HepG2 (cell line): Measurements from ENCODE around the gene LSR. TPM values are rescaled to one million over a fixed set of nuclear protein-coding genes. Genes with fewer than 3 reads are reported as not detected.
A peak's percentile ranks its signal among the peaks of the same experiment; 100 is the strongest.

ENCODE experiments used
- CTCF ChIP-seq: sonication (generic); formaldehyde crosslinking; IDR thresholded peaks from 2 replicates; pipeline ENCODE4 v1.5.0; 2020; ENCODE audit warnings: mild to moderate bottlenecking, missing genetic modification reagents, moderate library complexity
- GPN1 ChIP-seq: sonication (generic); formaldehyde crosslinking; IDR thresholded peaks from 2 replicates; pipeline ENCODE4 v1.5.1; 2020; ENCODE audit warnings: missing genetic modification reagents, borderline replicate concordance
- MXD4 ChIP-seq: IDR thresholded peaks from 2 replicates; pipeline ENCODE4 v1.6.1; 2016; ENCODE audit warnings: mild to moderate bottlenecking, missing biosample characterization, missing genetic modification reagents
- POLR2AphosphoS5 ChIP-seq: IDR thresholded peaks from 2 replicates; pipeline ENCODE4 v1.6.1; 2012; ENCODE audit warnings: low read depth, low read length
- SP5 ChIP-seq: IDR thresholded peaks from 2 replicates; pipeline ENCODE4 v1.6.1; 2016; ENCODE audit warnings: low read depth, borderline replicate concordance
- TEAD3 ChIP-seq: optimal IDR thresholded peaks from 2 replicates; pipeline ENCODE3; 2016; ENCODE audit warnings: borderline replicate concordance
- TSC22D2 ChIP-seq: sonication (generic); formaldehyde crosslinking; IDR thresholded peaks from 2 replicates; pipeline ENCODE4 v1.5.1; 2020; ENCODE audit warnings: missing genetic modification reagents, mild to moderate bottlenecking, borderline replicate concordance
- ZBTB7B ChIP-seq: sonication (generic); formaldehyde crosslinking; IDR thresholded peaks from 2 replicates; pipeline ENCODE4 v1.4.0; 2020; ENCODE audit warnings: missing genetic modification reagents
- ZNF296 ChIP-seq: sonication (generic); formaldehyde crosslinking; conservative IDR thresholded peaks from 2 replicates; pipeline ENCODE4 v1.5.0; 2020; ENCODE audit warnings: mild to moderate bottlenecking, missing genetic modification reagents
- ZNF691 ChIP-seq: sonication (generic); formaldehyde crosslinking; IDR thresholded peaks from 2 replicates; pipeline ENCODE4 v1.4.0; 2020; ENCODE audit warnings: missing genetic modification reagents, low read depth, mild to moderate bottlenecking, borderline replicate concordance
- ZNF746 ChIP-seq: sonication (generic); formaldehyde crosslinking; IDR thresholded peaks from 2 replicates; pipeline ENCODE4 v1.8.0; 2022; ENCODE audit warnings: mild to moderate bottlenecking, missing genetic modification reagents
- ZSCAN9 ChIP-seq: IDR thresholded peaks from 2 replicates; pipeline ENCODE4 v1.6.1; 2016; ENCODE audit warnings: borderline replicate concordance
- polyA plus RNA-seq, 8 experiments: library from polyadenylated mRNA; depleted of rRNA in 3 of 8; stranded (reverse) in 7 of 8; unstranded in 1 of 8; fragments of >200 nt; fragmentation: Illumina TruSeq in 4 of 8; extraction: Trizol in 4 of 8; gene quantifications; 2 replicates each; pipeline versions ENCODE4 v1.2.1 to v1.2.3, GENCODE V29; 2011 to 2016; ENCODE audit warnings: low read depth in 4 of 8, missing spikeins in 1 of 8, mixed read lengths in 1 of 8; ENCODE audit not compliant: insufficient read depth in 1 of 8
- total RNA-seq, 5 experiments: library from RNA; depleted of rRNA; stranded (reverse); fragments of >200 nt; fragmentation: Illumina TruSeq; extraction: Trizol; gene quantifications; 2 replicates each; pipeline ENCODE4 v1.2.3, GENCODE V29; 2016; ENCODE audit warnings: low read depth in 1 of 5
- TF ChIP-seq, protein P1 (sequence below): sonication (generic); formaldehyde crosslinking; conservative IDR thresholded peaks from 2 replicates; pipeline ENCODE4 v1.8.0; 2022; ENCODE audit warnings: mild to moderate bottlenecking, moderate library complexity, missing genetic modification reagents
- TF ChIP-seq, protein P2 (sequence below): sonication (generic); formaldehyde crosslinking; IDR thresholded peaks from 2 replicates; pipeline ENCODE4 v1.4.0; 2020; ENCODE audit warnings: missing genetic modification reagents
- TF ChIP-seq, protein P3 (sequence below): sonication (generic); formaldehyde crosslinking; IDR thresholded peaks from 2 replicates; pipeline ENCODE4 v1.4.0; 2020; ENCODE audit warnings: low read depth, missing genetic modification reagents

Gene LSR
- total and polyA plus RNA-seq, 2 of the 13 experiments (the other 11 are each of a cell fraction or from before 2014, with no cell fraction given): 29.2 to 79.2 TPM

DNA sequence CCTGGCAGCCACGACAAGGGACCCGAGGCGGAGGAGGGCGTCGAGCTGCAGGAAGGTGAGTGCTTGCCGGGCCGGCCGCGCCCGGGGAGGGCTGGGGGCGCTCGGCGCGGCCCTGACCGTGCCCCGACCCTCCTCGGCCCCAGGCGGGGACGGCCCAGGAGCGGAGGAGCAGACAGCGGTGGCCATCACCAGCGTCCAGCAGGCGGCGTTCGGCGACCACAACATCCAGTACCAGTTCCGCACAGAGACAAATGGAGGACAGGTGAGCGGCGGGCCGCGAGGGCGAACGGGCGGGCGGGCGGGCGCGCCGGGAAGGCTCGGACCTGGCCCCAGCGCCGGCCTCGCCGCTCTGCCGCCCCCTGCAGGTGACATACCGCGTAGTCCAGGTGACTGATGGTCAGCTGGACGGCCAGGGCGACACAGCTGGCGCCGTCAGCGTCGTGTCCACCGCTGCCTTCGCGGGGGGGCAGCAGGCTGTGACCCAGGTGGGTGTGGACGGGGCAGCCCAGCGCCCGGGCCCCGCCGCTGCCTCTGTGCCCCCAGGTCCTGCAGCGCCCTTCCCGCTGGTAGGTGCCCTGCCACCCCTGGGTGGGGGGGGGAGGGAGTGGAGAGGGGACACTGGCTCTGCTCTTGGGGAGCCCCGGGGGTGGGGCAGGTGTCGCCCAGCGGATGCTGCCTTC lies 20.8 kb downstream of the LSR start (continued):
- TF ChIP-seq TEAD3 (CRISPR knock-in tag): peak; percentile 89
- peak; percentile 37; the same call in 1 of the 2 replicates for TF ChIP-seq ZNF746 (CRISPR knock-in tag)
- TF ChIP-seq POLR2AphosphoS5: peak; percentile 24; the same call in 1 of the 2 replicates
- peak; percentile 86 for TF ChIP-seq CTCF (CRISPR knock-in tag)
- TF ChIP-seq, protein P1, sequence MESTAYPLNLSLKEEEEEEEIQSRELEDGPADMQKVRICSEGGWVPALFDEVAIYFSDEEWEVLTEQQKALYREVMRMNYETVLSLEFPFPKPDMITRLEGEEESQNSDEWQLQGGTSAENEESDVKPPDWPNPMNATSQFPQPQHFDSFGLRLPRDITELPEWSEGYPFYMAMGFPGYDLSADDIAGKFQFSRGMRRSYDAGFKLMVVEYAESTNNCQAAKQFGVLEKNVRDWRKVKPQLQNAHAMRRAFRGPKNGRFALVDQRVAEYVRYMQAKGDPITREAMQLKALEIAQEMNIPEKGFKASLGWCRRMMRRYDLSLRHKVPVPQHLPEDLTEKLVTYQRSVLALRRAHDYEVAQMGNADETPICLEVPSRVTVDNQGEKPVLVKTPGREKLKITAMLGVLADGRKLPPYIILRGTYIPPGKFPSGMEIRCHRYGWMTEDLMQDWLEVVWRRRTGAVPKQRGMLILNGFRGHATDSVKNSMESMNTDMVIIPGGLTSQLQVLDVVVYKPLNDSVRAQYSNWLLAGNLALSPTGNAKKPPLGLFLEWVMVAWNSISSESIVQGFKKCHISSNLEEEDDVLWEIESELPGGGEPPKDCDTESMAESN (CRISPR knock-in tag): peak; percentile 35; the same call in 1 of the 2 replicates
- TF ChIP-seq, protein P2, sequence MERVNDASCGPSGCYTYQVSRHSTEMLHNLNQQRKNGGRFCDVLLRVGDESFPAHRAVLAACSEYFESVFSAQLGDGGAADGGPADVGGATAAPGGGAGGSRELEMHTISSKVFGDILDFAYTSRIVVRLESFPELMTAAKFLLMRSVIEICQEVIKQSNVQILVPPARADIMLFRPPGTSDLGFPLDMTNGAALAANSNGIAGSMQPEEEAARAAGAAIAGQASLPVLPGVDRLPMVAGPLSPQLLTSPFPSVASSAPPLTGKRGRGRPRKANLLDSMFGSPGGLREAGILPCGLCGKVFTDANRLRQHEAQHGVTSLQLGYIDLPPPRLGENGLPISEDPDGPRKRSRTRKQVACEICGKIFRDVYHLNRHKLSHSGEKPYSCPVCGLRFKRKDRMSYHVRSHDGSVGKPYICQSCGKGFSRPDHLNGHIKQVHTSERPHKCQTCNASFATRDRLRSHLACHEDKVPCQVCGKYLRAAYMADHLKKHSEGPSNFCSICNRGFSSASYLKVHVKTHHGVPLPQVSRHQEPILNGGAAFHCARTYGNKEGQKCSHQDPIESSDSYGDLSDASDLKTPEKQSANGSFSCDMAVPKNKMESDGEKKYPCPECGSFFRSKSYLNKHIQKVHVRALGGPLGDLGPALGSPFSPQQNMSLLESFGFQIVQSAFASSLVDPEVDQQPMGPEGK: peak; percentile 91
- peak; percentile 87 for TF ChIP-seq ZNF296 (CRISPR knock-in tag)
- peak; percentile 45; the same call in 1 of the 2 replicates for TF ChIP-seq ZBTB7B
- TF ChIP-seq, protein P3, sequence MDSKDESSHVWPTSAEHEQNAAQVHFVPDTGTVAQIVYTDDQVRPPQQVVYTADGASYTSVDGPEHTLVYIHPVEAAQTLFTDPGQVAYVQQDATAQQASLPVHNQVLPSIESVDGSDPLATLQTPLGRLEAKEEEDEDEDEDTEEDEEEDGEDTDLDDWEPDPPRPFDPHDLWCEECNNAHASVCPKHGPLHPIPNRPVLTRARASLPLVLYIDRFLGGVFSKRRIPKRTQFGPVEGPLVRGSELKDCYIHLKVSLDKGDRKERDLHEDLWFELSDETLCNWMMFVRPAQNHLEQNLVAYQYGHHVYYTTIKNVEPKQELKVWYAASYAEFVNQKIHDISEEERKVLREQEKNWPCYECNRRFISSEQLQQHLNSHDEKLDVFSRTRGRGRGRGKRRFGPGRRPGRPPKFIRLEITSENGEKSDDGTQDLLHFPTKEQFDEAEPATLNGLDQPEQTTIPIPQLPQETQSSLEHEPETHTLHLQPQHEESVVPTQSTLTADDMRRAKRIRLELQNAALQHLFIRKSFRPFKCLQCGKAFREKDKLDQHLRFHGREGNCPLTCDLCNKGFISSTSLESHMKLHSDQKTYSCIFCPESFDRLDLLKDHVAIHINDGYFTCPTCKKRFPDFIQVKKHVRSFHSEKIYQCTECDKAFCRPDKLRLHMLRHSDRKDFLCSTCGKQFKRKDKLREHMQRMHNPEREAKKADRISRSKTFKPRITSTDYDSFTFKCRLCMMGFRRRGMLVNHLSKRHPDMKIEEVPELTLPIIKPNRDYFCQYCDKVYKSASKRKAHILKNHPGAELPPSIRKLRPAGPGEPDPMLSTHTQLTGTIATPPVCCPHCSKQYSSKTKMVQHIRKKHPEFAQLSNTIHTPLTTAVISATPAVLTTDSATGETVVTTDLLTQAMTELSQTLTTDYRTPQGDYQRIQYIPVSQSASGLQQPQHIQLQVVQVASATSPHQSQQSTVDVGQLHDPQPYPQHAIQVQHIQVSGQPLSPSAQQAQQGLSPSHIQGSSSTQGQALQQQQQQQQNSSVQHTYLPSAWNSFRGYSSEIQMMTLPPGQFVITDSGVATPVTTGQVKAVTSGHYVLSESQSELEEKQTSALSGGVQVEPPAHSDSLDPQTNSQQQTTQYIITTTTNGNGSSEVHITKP (CRISPR knock-in tag): peak; percentile 57
- no peak for TF ChIP-seq ZSCAN9 (CRISPR knock-in tag)
- TF ChIP-seq TSC22D2: peak; percentile 65; the same call in 1 of the 2 replicates
- TF ChIP-seq MXD4 (CRISPR knock-in tag): peak; percentile 69
- TF ChIP-seq ZNF691 (CRISPR knock-in tag): 0 out of 2 replicates have a peak, but pooled peaks have one; percentile 48
- no peak for TF ChIP-seq GPN1 (CRISPR knock-in tag)
- 0 out of 2 replicates have a peak, but pooled peaks have one; percentile 3 for TF ChIP-seq SP5
